ENCODE measurements around the gene GNAQ.

GNAQ gene

GRCh38 chr9:77938163-77938562 is 93.4 kb downstream of the GNAQ start:
- DNase-seq: no peak

DNA sequence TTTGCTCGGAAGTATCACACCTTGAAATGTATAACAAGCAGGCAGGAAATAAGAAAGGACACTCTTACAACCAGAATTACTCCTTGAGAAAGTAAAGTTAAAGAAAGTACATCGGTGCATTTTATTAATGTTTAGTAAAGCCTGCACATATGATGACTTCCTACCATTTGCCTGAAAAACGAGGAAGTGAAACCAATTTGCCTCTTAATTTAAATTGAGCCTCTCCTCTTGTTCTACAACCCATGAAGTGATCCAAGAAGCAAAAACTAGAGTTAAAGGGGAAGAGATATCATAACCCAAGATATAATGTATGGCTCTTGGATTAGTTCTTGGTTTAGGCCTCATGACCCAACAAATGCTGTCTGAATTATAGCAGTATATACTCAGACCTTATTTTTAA is 95.6 kb downstream of the GNAQ start:
- no peak for DNase-seq

GRCh38 chr9:77935211-77935610 is 96.4 kb downstream of the GNAQ start:
- no peak for DNase-seq

DNA sequence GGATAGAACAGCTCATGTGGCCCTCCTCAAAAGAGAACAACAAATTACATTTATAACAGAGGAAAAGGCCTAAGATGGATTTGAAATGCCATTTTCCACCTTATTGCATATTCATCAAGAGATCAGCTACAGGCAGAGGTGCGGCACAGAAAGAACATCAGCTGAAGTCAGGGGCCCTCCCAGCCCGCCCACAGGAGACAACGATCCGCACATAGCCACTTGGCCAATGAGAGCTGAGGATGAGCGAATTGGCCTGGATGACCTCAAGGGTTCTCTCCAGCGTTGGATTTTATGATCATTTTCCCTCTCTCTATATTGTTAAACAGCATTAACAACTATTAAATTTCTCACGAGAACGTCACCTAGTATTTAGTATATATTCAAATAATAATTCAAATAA is 97.6 kb downstream of the GNAQ start:
- DNase-seq: no peak

GRCh38 chr9:77933019-77933418 is 98.6 kb downstream of the GNAQ start:
- DNase-seq: no peak

DNA sequence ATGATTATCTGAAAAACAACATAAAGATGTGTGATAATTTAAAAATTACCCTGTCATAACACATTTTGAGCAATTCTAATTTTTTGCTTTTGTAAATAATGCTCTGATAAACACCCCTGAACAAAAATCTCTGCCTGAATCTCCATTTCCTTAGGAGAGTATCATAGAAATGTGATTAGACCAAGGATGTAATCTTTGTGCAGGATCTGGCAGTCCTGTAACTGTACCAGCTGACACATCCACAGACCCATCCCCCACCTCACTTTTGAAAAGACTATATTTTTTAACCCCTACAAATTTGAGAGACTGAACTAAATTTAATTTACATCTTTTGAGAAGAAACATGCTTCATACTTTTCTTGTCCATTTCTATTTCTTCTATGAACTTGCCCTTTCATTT is 101.7 kb downstream of the GNAQ start:
- no peak for DNase-seq

GRCh38 chr9:77927265-77927664 is 104.3 kb downstream of the GNAQ start:
- no peak for DNase-seq

DNA sequence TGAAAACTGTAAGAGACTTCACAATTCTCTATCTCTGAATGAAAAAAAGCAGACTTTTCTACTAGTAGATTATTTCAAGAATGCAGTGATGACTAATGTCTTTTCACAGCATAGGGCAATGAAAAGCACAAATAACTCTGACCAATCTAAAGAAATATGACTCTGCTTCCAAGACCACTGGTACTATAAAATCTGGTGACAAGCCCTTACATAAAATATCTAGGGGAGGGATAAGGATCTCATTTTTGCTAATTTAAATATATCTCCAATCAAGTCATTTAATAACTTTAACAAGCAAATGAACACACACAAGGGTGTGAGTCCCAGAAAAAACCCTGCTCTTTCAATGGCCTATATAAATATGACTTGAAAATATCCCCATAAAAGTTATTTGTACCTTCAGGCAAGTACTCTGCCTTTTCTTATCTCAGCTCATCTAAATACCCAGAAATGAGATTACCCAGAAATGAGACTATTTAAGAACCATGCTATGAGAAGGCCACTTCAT is 105.2 kb downstream of the GNAQ start:
- DNase-seq: no peak

GRCh38 chr9:77922591-77922990 is 109.0 kb downstream of the GNAQ start:
- DNase-seq: no peak

- no peak for DNase-seq
Observed at GRCh38 chr9:77917800-77918199, 113.8 kb downstream of the GNAQ start.

- no peak for DNase-seq
Observed at GRCh38 chr9:77916820-77917219, 114.8 kb downstream of the GNAQ start.

GRCh38 chr9:77916410-77916819 is 115.2 kb downstream of the GNAQ start:
- no peak for DNase-seq

DNA sequence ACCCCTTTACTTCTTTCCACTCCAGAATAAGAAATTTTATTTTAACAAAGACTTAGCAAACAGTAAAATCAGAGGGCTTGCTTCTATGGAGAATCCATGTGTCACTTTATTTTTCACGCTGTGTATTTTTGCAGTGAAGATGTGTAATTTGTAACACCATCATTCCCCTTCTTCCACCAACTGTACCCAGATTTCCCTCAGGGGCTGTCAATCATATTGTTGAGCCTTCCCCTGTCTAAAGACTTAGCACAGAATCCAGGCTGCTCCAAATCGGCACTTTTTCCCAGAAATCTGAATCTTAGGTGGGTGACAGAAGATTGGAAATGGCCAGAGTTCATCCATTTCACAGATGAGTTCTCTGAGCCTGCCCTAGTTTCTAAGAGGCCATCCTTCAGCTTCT is 115.9 kb downstream of the GNAQ start:
- DNase-seq: no peak

DNA sequence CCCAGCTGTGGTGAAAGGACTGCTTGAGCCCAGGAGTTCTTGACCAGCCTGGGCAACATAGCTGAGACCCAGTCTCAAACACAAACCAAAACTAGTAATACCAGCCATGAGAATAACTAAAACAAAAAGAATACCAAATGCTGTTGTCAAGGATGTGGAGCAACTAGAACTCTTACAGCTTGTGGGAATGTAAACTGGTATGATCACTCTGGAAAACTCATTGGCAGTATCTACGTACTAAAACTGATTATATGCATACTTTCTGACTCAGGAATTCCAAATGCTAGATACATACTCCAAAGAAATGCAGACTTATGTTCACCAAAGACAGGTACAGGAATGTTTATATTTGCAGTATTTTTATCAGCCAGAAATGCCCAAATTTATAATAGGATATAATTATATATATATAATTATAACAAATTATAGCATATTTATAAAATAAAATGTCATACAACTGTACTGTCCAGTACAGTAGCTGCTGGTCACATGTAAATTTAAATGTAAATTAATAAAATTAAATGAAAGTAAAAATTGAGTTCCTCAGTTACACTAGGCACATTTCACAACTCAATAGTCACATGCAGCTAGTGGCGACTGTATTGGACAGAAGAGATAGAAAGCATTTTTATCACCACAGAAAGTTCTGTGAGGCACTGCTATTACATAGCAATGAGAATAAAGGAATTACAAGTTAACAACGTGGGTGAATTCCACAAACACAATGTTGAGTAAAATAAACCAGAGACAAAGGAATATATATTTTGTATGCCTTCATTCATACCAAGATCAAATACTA is 118.5 kb downstream of the GNAQ start:
- DNase-seq: no peak

- no peak for DNase-seq
Observed at GRCh38 chr9:77911928-77912327, 119.7 kb downstream of the GNAQ start.

DNA sequence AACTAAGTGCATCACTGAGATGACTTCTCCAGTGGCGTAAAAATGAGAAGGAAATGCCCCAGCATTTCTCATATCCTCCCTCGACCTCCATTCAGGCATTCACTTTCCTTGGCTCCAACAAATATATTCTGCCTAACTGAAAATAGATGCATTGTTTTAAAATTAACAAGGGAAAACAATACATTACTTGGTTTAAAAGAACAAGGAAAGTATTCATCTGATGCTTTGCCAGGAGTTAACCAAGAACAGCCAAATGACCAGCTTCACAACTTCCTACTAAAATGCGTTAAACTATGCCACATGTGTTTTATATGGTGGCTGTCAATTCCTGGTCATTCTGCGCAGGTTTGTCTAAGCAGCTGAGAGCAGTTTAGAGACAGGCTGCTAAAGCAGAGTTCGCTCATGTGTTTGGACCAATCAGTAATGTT is 121.4 kb downstream of the GNAQ start:
- DNase-seq: no peak

GRCh38 chr9:77909306-77909705 is 122.3 kb downstream of the GNAQ start:
- DNase-seq: no peak

- no peak for DNase-seq
Observed at GRCh38 chr9:77908293-77908692, 123.3 kb downstream of the GNAQ start.

- DNase-seq: no peak
Observed at GRCh38 chr9:77907585-77907984, 124.0 kb downstream of the GNAQ start.

GRCh38 chr9:77906991-77907390 is 124.6 kb downstream of the GNAQ start:
- no peak for DNase-seq

GRCh38 chr9:77903666-77904285 is 127.8 kb downstream of the GNAQ start:
- DNase-seq: no peak

- no peak for DNase-seq
Observed at GRCh38 chr9:77901771-77902170, 129.8 kb downstream of the GNAQ start.

GRCh38 chr9:77901018-77901417 is 130.6 kb downstream of the GNAQ start:
- DNase-seq: no peak

DNA sequence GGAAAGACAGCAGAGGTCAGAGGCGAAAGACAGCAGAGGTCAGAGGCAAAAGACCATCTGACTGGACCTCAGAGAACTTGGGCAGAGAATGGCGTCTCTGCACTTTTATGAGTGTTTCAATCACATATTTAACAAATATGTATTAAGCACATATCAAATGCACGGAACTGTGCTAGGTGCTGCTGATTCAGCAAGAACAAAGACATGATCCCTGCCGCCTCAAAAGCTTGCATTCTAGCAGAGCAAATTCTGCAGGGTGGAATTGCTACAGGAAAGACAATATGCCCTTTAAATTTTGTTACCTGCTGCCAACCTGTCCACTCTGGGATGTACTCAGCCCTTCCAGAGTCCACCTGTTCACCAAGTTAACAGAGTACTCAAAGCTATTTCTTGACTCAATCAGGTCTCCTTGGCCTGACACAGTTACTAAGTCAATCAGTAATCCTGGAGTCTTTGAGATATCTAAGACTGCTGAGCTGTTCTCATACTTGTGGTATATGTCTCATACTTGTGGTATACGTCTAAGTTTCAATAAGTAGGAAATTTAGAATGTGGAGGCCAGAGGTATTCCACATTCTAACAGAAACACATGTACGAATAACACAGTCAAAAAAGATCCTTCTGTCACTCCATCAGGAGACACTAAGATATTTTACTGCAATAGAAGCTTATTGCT is 131.8 kb downstream of the GNAQ start:
- DNase-seq: no peak

All from NCI-H1930 (cell line).